Sigmoid colon (tissue), 4 donors: Measurements from ENCODE around the gene HNRNPUL1.

Experiments used
- EP300 ChIP-seq, 4 donors: sonication (generic); formaldehyde crosslinking; IDR thresholded peaks; one replicate each; pipeline ENCODE4 v1.6.1; 2017; ENCODE audit warnings: antibody characterized with exemption in 4 of 4
- POLR2A ChIP-seq, 2 donors: fragments of 450-650 bp; IDR thresholded peaks; one replicate each; pipeline ENCODE4 v1.6.1; 2016; ENCODE audit warnings: antibody characterized with exemption in 2 of 2, mild to moderate bottlenecking in 2 of 2, moderate library complexity in 2 of 2
- POLR2AphosphoS5 ChIP-seq, 4 donors: sonication (generic); formaldehyde crosslinking; IDR thresholded peaks; one replicate each; pipeline ENCODE4 v1.6.1; 2017; ENCODE audit warnings: antibody characterized with exemption in 4 of 4
- TF ChIP-seq, protein P1 (sequence below), 4 experiments: fragments of 450-650 bp in 3 of 4; fragments of 200-600 bp in 1 of 4; IDR thresholded peaks; one replicate each; pipeline ENCODE4 v1.5.1; 2016 to 2019; ENCODE audit warnings: antibody characterized with exemption in 4 of 4, mild to moderate bottlenecking in 3 of 4, moderate library complexity in 2 of 4

- TF ChIP-seq, protein P1, sequence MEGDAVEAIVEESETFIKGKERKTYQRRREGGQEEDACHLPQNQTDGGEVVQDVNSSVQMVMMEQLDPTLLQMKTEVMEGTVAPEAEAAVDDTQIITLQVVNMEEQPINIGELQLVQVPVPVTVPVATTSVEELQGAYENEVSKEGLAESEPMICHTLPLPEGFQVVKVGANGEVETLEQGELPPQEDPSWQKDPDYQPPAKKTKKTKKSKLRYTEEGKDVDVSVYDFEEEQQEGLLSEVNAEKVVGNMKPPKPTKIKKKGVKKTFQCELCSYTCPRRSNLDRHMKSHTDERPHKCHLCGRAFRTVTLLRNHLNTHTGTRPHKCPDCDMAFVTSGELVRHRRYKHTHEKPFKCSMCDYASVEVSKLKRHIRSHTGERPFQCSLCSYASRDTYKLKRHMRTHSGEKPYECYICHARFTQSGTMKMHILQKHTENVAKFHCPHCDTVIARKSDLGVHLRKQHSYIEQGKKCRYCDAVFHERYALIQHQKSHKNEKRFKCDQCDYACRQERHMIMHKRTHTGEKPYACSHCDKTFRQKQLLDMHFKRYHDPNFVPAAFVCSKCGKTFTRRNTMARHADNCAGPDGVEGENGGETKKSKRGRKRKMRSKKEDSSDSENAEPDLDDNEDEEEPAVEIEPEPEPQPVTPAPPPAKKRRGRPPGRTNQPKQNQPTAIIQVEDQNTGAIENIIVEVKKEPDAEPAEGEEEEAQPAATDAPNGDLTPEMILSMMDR (IDR thresholded peaks at IDR 0.05): no peak
- TF ChIP-seq EP300 (IDR thresholded peaks at IDR 0.05): peak in 1 of 4 donors; percentile 7
- TF ChIP-seq POLR2AphosphoS5 (IDR thresholded peaks at IDR 0.05): peak; percentile 92 to 99 (median 94)
- TF ChIP-seq POLR2A (IDR thresholded peaks at IDR 0.05): peak; percentile 78 to 85
Measured at GRCh38 chr19:41263042-41263849, 926 bp upstream of the HNRNPUL1 start.
